ENCODE measurements around the gene CMTR1.
A peak's percentile ranks its signal among the peaks of the same experiment; 100 is the strongest.

The CMTR1 gene

DNA sequence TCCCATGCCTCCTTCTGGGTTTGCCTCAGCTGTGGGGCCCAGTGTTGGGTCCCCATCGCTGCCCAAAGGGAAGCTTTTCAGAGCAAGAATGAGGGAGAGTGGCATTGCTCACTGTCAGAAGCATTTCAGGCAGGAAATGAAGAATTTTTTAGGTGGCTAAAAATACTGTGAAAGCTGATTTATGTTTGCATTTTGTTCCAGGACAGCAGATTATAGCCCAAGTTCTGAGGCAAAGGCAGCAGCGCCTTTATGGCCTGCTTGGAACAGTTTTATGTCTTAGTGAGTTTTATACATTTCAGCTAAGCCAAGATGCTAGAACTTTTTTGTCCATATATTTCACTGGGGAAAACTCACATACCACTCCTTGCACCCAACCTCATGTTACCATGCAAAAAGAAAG, 71.0 kb downstream of the CMTR1 start:
- Histone ChIP-seq H3K4me3 (no peak overlapping the region), H3K27ac (peak overlapping the region in 12 of 21 experiments; percentile 22 to 92 (median 72))

DNA sequence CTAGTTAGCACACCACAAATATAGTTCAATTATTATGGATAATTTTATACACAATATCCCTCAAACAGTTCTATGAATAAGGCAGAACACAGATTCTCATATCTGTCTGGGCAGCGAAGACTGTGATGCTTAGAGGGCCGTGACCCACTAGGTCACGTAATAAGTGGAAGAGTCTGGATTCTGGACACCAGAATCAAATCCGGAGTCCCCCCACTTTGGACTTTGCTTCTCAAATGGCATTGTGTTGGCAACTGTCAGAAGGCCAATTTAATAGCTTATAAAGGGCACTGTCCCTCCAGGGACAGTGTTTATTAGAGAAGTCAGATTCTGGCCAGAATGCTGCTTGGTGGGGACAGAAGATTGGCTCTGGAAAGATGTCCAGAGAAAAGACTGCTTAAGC, 73.5 kb downstream of the CMTR1 start:
- no peak overlapping the region for H3K27ac ChIP-seq
- H3K4me3 ChIP-seq, result no peak overlapping the region

- Histone ChIP-seq H3K4me3 (no peak overlapping the region), H3K27ac (no peak overlapping the region)
Observed at GRCh38 chr6:37507077-37507476, 74.1 kb downstream of the CMTR1 start.

DNA sequence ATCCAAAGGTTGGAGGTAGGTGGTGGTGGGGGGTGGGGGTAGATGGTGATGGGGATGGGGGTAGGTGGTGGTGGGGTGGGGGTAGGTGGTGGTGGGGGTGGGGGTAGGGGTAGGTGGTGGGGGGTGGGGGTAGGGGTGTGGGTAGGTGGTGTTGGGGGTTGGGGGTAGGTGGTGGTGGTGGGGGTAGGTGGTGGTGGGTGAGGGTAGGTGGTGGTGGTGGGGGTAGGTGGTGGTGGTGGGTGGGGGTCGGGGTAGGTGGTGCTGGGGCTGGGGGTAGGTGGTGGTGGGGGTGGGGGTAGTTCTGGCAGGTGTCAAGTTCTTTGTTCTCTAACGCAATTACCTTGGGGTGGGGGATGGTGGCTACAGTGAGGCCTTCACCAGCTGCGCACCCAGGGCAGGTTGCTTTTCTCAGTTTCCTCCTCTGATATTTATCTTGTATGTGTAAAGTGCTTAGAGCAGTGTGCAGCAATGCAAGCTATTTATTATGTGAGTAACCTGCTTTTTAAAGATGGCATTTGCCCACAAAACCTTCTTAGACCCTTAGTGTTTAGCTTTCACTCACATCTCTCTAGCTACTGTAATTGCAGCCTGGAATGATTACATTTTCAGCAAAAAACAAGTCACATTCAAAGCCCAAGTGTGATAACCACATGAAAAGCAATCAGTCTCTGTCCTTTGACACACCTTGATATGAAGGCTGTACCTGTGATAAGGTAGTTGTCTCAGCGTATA, 74.8 kb downstream of the CMTR1 start:
- H3K27ac ChIP-seq, result peak overlapping the region in 4 of 21 experiments; percentile 17 to 76 (median 56)
- H3K4me3 ChIP-seq, result no peak overlapping the region

GRCh38 chr6:37511201-37511600, 78.2 kb downstream of the CMTR1 start:
- Histone ChIP-seq H3K4me3 (no peak overlapping the region), H3K27ac (peak overlapping the region in 1 of 21 experiments; percentile 35)

GRCh38 chr6:37511910-37512399, 78.9 kb downstream of the CMTR1 start:
- Histone ChIP-seq H3K27ac (no peak overlapping the region), H3K4me3 (no peak overlapping the region)

DNA sequence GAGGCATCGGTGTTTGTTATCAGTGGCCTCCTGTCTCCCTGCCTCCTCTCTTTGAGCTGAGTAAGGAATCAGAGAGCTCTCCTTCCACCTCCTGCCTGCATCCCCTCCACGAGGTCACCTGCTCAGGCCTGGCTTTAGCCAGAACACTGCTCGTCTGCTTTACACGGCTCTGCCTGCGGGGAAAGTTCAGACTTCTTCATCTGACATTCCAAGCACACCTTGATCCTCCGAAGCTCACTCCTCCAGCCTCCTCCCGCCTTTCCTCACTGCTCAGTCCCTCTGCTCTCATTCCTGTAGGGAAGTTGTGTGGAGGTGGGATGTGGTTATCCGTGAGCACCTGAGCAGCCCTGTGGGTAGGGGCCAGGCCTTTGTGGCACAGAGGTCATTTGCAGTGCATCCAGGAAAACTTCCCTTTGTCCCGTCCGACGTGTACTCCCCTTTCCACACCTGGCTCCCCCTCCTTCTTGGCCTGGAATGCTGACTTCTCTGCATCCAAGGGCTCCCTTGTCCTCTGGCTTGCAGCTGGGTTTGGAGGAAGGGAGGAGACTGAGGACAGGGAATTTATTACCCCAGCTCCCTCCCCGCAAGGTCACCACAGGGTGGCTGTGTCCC, 79.5 kb downstream of the CMTR1 start:
- no peak overlapping the region for H3K4me3 ChIP-seq
- peak overlapping the region in 3 of 21 experiments; percentile 22 to 98 (median 81) for H3K27ac ChIP-seq

GRCh38 chr6:37513155-37513554, 80.1 kb downstream of the CMTR1 start:
- no peak overlapping the region for H3K4me3 ChIP-seq
- H3K27ac ChIP-seq, result peak overlapping the region in 4 of 21 experiments; percentile 22 to 98 (median 54)

DNA sequence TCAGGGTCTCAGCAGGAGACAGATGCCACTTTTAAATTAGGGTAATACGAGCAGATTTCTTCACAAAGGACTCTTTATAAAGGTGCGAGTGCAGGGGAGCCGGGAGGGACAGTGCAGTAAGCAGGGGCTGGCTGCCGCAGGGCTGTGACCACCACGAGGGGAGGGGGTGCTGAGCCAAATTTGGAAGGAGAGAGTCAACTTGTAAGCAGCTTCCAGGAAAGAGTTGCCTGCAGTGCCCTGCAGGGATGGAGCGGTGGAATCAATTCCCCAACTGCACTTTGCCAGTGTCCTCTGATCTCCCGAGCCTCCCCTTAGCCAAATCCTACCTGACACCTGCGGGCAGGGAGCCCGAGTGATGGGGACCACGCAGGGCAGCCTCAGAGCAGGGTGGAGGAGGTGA, 80.6 kb downstream of the CMTR1 start:
- H3K27ac ChIP-seq, result peak overlapping the region in 4 of 21 experiments; percentile 27 to 98 (median 82)
- no peak overlapping the region for H3K4me3 ChIP-seq

DNA sequence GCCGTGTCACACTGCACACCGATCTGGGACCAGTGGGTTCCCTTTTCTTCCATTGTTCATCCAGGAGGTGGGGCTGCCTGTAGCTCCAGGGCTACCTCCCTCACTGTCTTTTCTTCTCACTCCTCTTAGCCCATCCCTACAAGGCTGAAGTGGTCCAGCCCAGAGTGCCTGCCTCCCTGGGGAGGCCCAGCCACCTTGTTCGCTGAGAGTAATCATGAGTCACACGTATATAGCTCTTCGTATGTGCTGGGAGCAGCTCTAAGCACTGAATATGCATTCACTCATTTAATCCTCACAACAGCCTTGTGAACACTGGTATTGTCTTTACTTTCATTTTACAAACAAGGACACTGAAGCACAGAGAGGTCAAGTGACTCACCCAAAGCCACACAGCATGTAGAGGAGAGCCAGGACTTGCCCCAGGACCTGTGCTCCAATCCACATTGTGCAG, 81.3 kb downstream of the CMTR1 start:
- no peak overlapping the region for H3K4me3 ChIP-seq
- peak overlapping the region in 10 of 21 experiments; percentile 28 to 98 (median 82) for H3K27ac ChIP-seq

GRCh38 chr6:37514837-37515236, 81.8 kb downstream of the CMTR1 start:
- peak overlapping the region in 12 of 21 experiments; percentile 8 to 98 (median 68) for H3K27ac ChIP-seq
- no peak overlapping the region for H3K4me3 ChIP-seq

DNA sequence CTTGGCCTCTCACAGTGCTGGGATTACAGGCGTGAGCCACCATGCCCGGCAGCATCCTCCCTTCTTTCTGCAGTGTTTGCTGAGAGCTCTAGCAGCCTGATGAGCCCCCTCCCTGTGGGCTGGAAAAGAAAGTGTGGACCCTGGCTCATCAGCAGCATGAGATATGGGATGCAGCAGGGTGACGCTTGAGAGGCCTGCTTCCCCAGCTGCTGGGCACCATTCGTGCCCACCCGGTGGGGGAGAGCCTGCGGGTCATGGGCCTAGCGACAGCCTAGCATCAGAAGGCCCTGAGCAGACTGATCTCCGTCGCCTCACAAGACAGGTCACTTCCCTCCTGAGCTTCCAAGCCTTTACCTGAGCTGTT, 82.7 kb downstream of the CMTR1 start:
- H3K4me3 ChIP-seq, result peak overlapping the region in 2 of 7 experiments; percentile 2 to 22
- H3K27ac ChIP-seq, result peak overlapping the region in 17 of 21 experiments; percentile 12 to 98 (median 71)

GRCh38 chr6:37516076-37516919, 83.3 kb downstream of the CMTR1 start:
- Histone ChIP-seq H3K27ac (peak overlapping the region in 18 of 21 experiments; percentile 12 to 98 (median 71)), H3K4me3 (peak overlapping the region in 5 of 7 experiments; percentile 2 to 22 (median 16))

- peak overlapping the region in 5 of 7 experiments; percentile 2 to 22 (median 16) for H3K4me3 ChIP-seq
- H3K27ac ChIP-seq, result peak overlapping the region in 15 of 21 experiments; percentile 18 to 98 (median 72)
Observed at GRCh38 chr6:37516920-37517405, 83.9 kb downstream of the CMTR1 start.

DNA sequence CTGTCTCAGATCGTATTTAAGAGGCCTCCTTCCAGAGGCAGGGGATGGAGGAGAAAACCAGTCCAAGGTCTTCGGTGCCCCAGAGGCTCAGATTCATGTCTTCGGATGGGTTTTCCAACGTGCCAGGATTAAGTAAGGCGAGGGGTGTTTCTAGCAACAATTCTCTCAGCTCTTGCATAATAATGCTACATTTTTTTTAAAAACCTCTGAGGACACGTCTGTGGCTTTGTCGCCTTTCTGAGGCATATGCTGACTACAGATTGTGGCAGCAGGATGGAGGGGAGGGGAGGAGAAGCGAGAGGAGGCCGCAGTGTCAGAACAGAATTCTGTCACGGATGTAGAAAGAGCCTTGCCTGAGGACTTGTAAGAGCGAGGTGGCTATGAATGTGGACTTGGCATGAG, 84.4 kb downstream of the CMTR1 start:
- peak overlapping the region in 14 of 21 experiments; percentile 18 to 98 (median 73) for H3K27ac ChIP-seq
- H3K4me3 ChIP-seq, result peak overlapping the region in 5 of 7 experiments; percentile 2 to 22 (median 16)

DNA sequence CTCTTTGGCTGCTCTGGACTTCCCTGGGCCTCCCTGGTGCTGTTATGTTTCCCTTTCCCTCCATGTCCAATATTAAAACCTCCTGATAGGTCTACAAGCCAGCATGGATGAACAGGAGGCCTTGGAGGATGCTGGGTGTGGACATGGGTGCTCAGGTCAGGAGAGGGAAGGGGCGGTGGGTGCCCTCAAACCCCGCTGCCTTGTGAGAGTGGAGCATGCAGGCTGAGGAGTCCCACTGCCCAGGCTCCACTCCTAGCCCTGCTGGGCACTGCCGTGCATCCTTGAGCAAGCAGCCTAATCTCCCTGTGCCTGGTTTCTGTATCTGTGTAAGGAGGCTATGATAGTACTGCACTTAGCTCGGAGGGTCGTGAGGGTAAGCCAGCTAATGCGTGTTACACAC, 85.1 kb downstream of the CMTR1 start:
- peak overlapping the region in 2 of 7 experiments; percentile 10 to 14 for H3K4me3 ChIP-seq
- peak overlapping the region in 11 of 21 experiments; percentile 17 to 98 (median 71) for H3K27ac ChIP-seq

GRCh38 chr6:37519461-37519860, 86.4 kb downstream of the CMTR1 start:
- Histone ChIP-seq H3K4me3 (no peak overlapping the region), H3K27ac (no peak overlapping the region)

DNA sequence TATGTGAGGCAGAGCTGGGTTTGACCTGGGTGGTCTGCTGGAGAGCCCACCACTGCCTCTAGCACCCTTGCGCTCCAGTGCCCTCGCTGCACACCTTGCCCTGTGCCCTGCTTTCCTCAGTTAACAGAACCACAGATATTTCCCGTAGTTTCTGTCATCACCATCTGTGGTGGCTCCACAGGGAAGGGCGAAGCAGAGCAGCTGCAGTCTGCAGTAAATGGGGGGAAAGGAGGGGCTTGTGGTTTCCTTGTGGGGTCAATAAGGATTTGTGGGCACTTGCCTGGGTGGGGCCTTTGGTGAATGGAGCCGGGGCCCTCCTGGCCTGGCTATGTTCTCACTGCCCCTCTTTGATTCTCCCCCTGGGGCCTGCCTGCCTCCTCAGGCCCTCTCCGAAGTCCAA, 87.9 kb downstream of the CMTR1 start:
- peak overlapping the region in 1 of 21 experiments; percentile 23 for H3K27ac ChIP-seq

DNA sequence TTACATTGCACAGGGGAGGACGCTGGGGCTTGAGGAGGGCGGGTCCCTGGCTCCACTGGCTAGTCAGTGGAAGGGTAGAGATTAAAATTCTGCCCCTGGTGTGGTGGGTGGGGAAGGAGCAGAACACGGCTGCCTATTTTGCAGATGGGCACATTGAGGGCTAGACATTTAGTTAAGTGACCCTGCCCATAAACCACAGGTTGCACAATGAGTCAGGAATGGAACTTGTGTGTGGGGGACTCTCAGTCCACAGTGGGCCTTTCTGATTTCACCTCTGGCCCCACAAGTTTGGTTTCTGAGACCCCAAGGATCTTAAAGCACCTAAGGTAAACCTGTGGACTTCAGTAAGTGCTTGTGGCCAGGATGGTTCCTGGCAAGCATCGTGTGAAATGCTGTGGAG, 88.7 kb downstream of the CMTR1 start:
- no peak overlapping the region for H3K4me3 ChIP-seq
- no peak overlapping the region for H3K27ac ChIP-seq

More for the DNA sequence above, 87.9 kb downstream of the CMTR1 start:
- no peak overlapping the region for H3K4me3 ChIP-seq

GRCh38 chr6:37522836-37523235, 89.8 kb downstream of the CMTR1 start:
- no peak overlapping the region for H3K4me3 ChIP-seq
- H3K27ac ChIP-seq, result no peak overlapping the region

Data from skin epidermis (tissue), 12 donors.